HCT116 (cell line): ENCODE measurements around the gene ACAT2. TPM values are rescaled to one million over a fixed set of nuclear protein-coding genes. Genes with fewer than 3 reads are reported as not detected.

Source experiments
- ATAC-seq: fragments of 200-7000 bp; cut with Tn5 transposase; 2 replicates; pipeline ENCODE4 v1.9.1; 2020; ENCODE audit warnings: mild to moderate bottlenecking, moderate library complexity
- BruUV-seq: library from RNA; stranded (reverse); fragments of 400-500 nt; replicated peaks from 2 replicates; lab custom pipeline; 2021; lab: Mats Ljungman, UMichigan
- CTCF ChIA-PET: fragments of 300-600 bp; sonication (Branson Sonifier 250); formaldehyde crosslinking; loops from one replicate; lab custom pipeline; 2021; ENCODE audit warnings: antibody characterized with exemption; lab: Charles Lee
- POLR2A ChIA-PET: fragments of 300-600, 350-600 bp; sonication (Branson Sonifier 250); formaldehyde crosslinking; loops from one replicate; lab custom pipeline; 2021; ENCODE audit warnings: antibody characterized with exemption; lab: Charles Lee
- RAD21 ChIA-PET, 2 experiments: fragments of 300-600 bp; sonication (Branson Sonifier 250); formaldehyde crosslinking; loops; one replicate each; lab custom pipeline; 2023; ENCODE audit warnings: low total read pairs in 2 of 2; ENCODE audit not compliant: uncharacterized antibody in 2 of 2, unreplicated experiment in 2 of 2, low non-redundant PET in 1 of 2; lab: Charles Lee
- DNase-seq: peaks from one replicate; pipeline ENCODE4 v3.0.0-alpha.2; 2010; ENCODE audit warnings: low read depth, low spot score
- H2AFZ ChIP-seq: fragments of 200-600 bp; shearing (Covaris generic), sonication (generic); 2 replicates; pipeline ENCODE4 v1.6.1; 2017; ENCODE audit warnings: low read depth, mixed run types, mixed read lengths, antibody characterized with exemption, low read length; ENCODE audit not compliant: poor library complexity, severe bottlenecking
- H3K27ac ChIP-seq: 2 replicates; pipeline ENCODE4 v1.5.1; 2012; ENCODE audit warnings: low read depth, low read length
- H3K27me3 ChIP-seq: fragments of 200-600 bp; sonication (generic); 2 replicates; pipeline ENCODE4 v1.6.1; 2016; ENCODE audit warnings: mixed run types, low read length, mixed read lengths; ENCODE audit not compliant: insufficient read depth
- H3K36me3 ChIP-seq, 2 experiments: fragments of 200-500 bp in 1 of 2; fragments of 200-600 bp in 1 of 2; sonication (Bioruptor generic) in 1 of 2; sonication (generic) in 1 of 2; 2 replicates each; pipeline versions ENCODE4 v1.5.1 to v1.6.1; 2014 to 2016; ENCODE audit warnings: low read length in 2 of 2, inconsistent platforms in 1 of 2, mixed read lengths in 1 of 2, mixed run types in 1 of 2; ENCODE audit not compliant: insufficient read depth in 2 of 2, control insufficient read depth in 1 of 2
- H3K4me1 ChIP-seq, 2 experiments: fragments of 200-600 bp in 1 of 2; sonication (generic) in 1 of 2; 2 replicates each; pipeline versions ENCODE4 v1.5.1 to v1.6.1; 2012 to 2017; ENCODE audit warnings: low read length in 2 of 2, inconsistent platforms in 1 of 2, mild to moderate bottlenecking in 1 of 2, mixed read lengths in 1 of 2, mixed run types in 1 of 2, moderate library complexity in 1 of 2; ENCODE audit not compliant: insufficient read depth in 2 of 2, control insufficient read depth in 1 of 2
- H3K4me2 ChIP-seq: fragments of 200-600 bp; sonication (generic); 2 replicates; pipeline ENCODE4 v1.6.1; 2017; ENCODE audit warnings: mixed run types, low read length, mixed read lengths
- H3K4me3 ChIP-seq, 2 experiments: fragments of 200-600 bp in 1 of 2; sonication (generic) in 1 of 2; replicated peaks in 1 of 2; 2 replicates each; pipeline ENCODE4 v1.5.1; 2011 to 2016; ENCODE audit warnings: low read length in 2 of 2, control low read depth in 1 of 2, low read depth in 1 of 2, mild to moderate bottlenecking in 1 of 2, mixed read lengths in 1 of 2, mixed run types in 1 of 2
- H3K79me2 ChIP-seq: fragments of 200-600 bp; sonication (generic); 2 replicates; pipeline ENCODE4 v1.6.1; 2017; ENCODE audit warnings: mild to moderate bottlenecking, mixed run types, low read length, moderate library complexity, mixed read lengths; ENCODE audit not compliant: insufficient read depth
- H3K9ac ChIP-seq: fragments of 200-600 bp; sonication (generic); 2 replicates; pipeline ENCODE4 v1.6.1; 2016; ENCODE audit warnings: low read length, mixed read lengths
- H3K9me2 ChIP-seq: fragments of 200-600 bp; sonication (generic), shearing (Covaris generic); 2 replicates; pipeline ENCODE4 v1.6.1; 2017; ENCODE audit warnings: mixed run types, mild to moderate bottlenecking, moderate library complexity; ENCODE audit not compliant: insufficient read depth
- H3K9me3 ChIP-seq, 2 experiments: fragments of 200-500 bp in 1 of 2; fragments of 200-600 bp in 1 of 2; sonication (Bioruptor generic) in 1 of 2; sonication (generic) in 1 of 2; 2 replicates each; pipeline ENCODE4 v1.6.1; 2014 to 2017; ENCODE audit warnings: low read length in 2 of 2, mixed read lengths in 2 of 2, inconsistent platforms in 1 of 2, low read depth in 1 of 2, mild to moderate bottlenecking in 1 of 2, mixed run types in 1 of 2, moderate library complexity in 1 of 2; ENCODE audit not compliant: control insufficient read depth in 1 of 2, insufficient read depth in 1 of 2
- H4K20me1 ChIP-seq: fragments of 200-600 bp; sonication (generic), shearing (Covaris generic); 2 replicates; pipeline ENCODE4 v1.6.1; 2017; ENCODE audit warnings: mixed run types, mild to moderate bottlenecking, moderate library complexity; ENCODE audit not compliant: insufficient read depth
- ELF1 ChIP-seq: IDR thresholded peaks from 2 replicates; pipeline ENCODE4 v1.6.1; 2012; ENCODE audit warnings: low read depth, borderline replicate concordance
- EZH2 ChIP-seq: fragments of 200-600 bp; sonication (generic); IDR thresholded peaks from 2 replicates; pipeline ENCODE4 v1.6.1; 2017; ENCODE audit warnings: antibody characterized with exemption, mixed run types
- EZH2phosphoT487 ChIP-seq: fragments of 200-600 bp; IDR thresholded peaks from 2 replicates; pipeline ENCODE4 v1.6.1; 2018; ENCODE audit warnings: antibody characterized with exemption, borderline replicate concordance
- FOSL1 ChIP-seq: IDR thresholded peaks from 2 replicates; pipeline ENCODE4 v1.6.1; 2012; ENCODE audit warnings: low read depth
- JUND ChIP-seq: IDR thresholded peaks from 2 replicates; pipeline ENCODE4 v1.6.1; 2012
- POLR2AphosphoS5 ChIP-seq: IDR thresholded peaks from 2 replicates; pipeline ENCODE4 v1.6.1; 2011; ENCODE audit warnings: mild to moderate bottlenecking, low read depth, low read length, moderate library complexity
- RAD21 ChIP-seq: IDR thresholded peaks from 2 replicates; pipeline ENCODE4 v1.6.1; 2012; ENCODE audit warnings: low read depth, mild to moderate bottlenecking
- SIN3A ChIP-seq: IDR thresholded peaks from 2 replicates; pipeline ENCODE4 v1.6.1; 2012; ENCODE audit warnings: low read depth
- SP1 ChIP-seq: IDR thresholded peaks from 2 replicates; pipeline ENCODE4 v1.6.1; 2012; ENCODE audit warnings: low read depth
- SRF ChIP-seq: IDR thresholded peaks from 2 replicates; pipeline ENCODE4 v1.6.1; 2012; ENCODE audit warnings: low read depth
- TCF7L2 ChIP-seq: IDR thresholded peaks from 2 replicates; pipeline ENCODE4 v1.7.0; 2011; ENCODE audit warnings: borderline replicate concordance, inconsistent platforms; ENCODE audit not compliant: insufficient read depth, insufficient read length; ENCODE audit errors: extremely low read depth
- YY1 ChIP-seq: IDR thresholded peaks from 2 replicates; pipeline ENCODE4 v1.6.1; 2011; ENCODE audit warnings: low read length, low read depth, moderate library complexity, mild to moderate bottlenecking; ENCODE audit not compliant: insufficient replicate concordance; ENCODE audit errors: extremely low read depth
- ZFX ChIP-seq: fragments of 450-650 bp; IDR thresholded peaks from 2 replicates; pipeline ENCODE4 v1.6.1; 2017
- intact Hi-C: fragments of 100-400 bp; cut with micrococcal nuclease; formaldehyde crosslinking; loops from 2 replicates; pipeline ENCODE4 v1.10.0; 2022
- total RNA-seq: library from RNA; stranded (reverse); gene quantifications from one replicate; pipeline ENCODE4 v1.2.1, GENCODE V29; 2021; ENCODE audit not compliant: unreplicated experiment
- TF ChIP-seq, protein P1 (sequence below): IDR thresholded peaks from 2 replicates; pipeline ENCODE4 v1.6.1; 2012
- TF ChIP-seq, protein P2 (sequence below): IDR thresholded peaks from 2 replicates; pipeline ENCODE4 v1.6.1; 2011; ENCODE audit warnings: mild to moderate bottlenecking, low read length, moderate library complexity; ENCODE audit not compliant: insufficient replicate concordance; ENCODE audit errors: extremely low read depth

Gene ACAT2
- total RNA-seq, 1 experiment from 2014 or later, result 41.6 TPM

- ChIA-PET CTCF (interaction anchor here (0.6 kb wide), 1 partner anchor 159 kb away, joined by 6 read pairs; no protein-coding TSS in a partner anchor), RAD21 (no interaction called here), POLR2A (interaction anchor here (1.4 kb wide), 1 partner anchor 66 kb away, joined by 3 read pairs; the partner anchor contains the start of gene TCP1)
- ATAC-seq (no peak), DNase-seq (no peak)
- Histone ChIP-seq H3K4me1 (peaks cover 5 to 11% of the 10 kb centered on the region in 2 experiments; a peak in 3 of 4 replicates), H3K9ac (no peak overlapping the region), H2AFZ (no peak overlapping the region), H3K9me3 (no peaks in the 10 kb centered on the region), H3K27ac (no peak overlapping the region), H3K4me3 (no peak overlapping the region), H3K4me2 (no peak overlapping the region), H3K79me2 (peaks cover 55% of the 10 kb centered on the region), H3K27me3 (no peaks in the 10 kb centered on the region), H4K20me1 (no peaks in the 10 kb centered on the region), H3K9me2 (no peaks in the 10 kb centered on the region), H3K36me3 (no peaks in the 10 kb centered on the region; a peak in 1 of 4 replicates)
- intact Hi-C loops, result loop anchor here (10.0 kb wide), 1 partner anchor 732 kb away; no protein-coding TSS in a partner anchor
- no peak for TF ChIP-seq FOSL1
- no peak for TF ChIP-seq SP1
- no peak for TF ChIP-seq POLR2AphosphoS5
- no peak for TF ChIP-seq ZFX
- no peak for TF ChIP-seq EZH2phosphoT487
- no TSS peak for BruUV-seq
These were observed 38.6 kb upstream of the ACAT2 start for GRCh38 chr6:159723259-159723658.

DNA sequence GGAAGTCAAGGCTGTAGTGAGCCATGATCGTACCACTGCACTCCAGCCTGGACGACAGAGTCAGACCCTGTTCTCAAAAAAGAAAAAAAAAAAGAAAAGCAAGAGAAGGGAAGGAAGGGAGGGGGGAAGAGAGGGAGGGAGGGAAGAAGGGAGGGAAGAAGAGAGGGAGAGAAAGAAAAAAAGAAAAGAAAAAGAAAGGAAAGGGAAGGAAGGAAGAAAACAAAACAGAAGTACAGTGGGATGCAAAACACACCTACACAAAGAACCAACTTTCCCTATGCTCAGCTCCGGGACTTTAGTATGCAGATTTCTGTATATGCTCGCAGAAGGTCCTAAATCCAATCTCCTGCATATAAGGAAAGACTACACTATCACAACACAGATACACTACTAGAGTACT is 37.1 kb upstream of the ACAT2 start:
- Histone ChIP-seq H2AFZ (no peak overlapping the region), H3K79me2 (peaks cover 70% of the 10 kb centered on the region), H3K4me2 (peak overlapping the region; percentile 79), H3K36me3 (peaks cover 0 to 4% of the 10 kb centered on the region in 2 experiments; a peak in 1 of 4 replicates), H3K4me3 (no peak overlapping the region), H3K9ac (no peak overlapping the region), H3K4me1 (peaks cover 8 to 24% of the 10 kb centered on the region in 2 experiments; a peak in 3 of 4 replicates), H4K20me1 (peaks cover 11% of the 10 kb centered on the region; the same call in 1 of the 2 replicates), H3K27ac (no peak overlapping the region)
- CTCF ChIA-PET, result no interaction called here
- no peak for DNase-seq
- BruUV-seq, result no TSS peak
- intact Hi-C loops, result loop anchor here (10.0 kb wide), 1 partner anchor 730 kb away; no protein-coding TSS in a partner anchor
- TF ChIP-seq POLR2AphosphoS5 (no peak), RAD21 (no peak), EZH2 (no peak), SIN3A (no peak), YY1 (no peak), TCF7L2 (no peak), JUND (no peak), SRF (no peak), ELF1 (no peak), SP1 (no peak), FOSL1 (no peak), ZFX (no peak)
- TF ChIP-seq, protein P1, sequence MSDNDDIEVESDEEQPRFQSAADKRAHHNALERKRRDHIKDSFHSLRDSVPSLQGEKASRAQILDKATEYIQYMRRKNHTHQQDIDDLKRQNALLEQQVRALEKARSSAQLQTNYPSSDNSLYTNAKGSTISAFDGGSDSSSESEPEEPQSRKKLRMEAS, result no peak
- TF ChIP-seq, protein P2, sequence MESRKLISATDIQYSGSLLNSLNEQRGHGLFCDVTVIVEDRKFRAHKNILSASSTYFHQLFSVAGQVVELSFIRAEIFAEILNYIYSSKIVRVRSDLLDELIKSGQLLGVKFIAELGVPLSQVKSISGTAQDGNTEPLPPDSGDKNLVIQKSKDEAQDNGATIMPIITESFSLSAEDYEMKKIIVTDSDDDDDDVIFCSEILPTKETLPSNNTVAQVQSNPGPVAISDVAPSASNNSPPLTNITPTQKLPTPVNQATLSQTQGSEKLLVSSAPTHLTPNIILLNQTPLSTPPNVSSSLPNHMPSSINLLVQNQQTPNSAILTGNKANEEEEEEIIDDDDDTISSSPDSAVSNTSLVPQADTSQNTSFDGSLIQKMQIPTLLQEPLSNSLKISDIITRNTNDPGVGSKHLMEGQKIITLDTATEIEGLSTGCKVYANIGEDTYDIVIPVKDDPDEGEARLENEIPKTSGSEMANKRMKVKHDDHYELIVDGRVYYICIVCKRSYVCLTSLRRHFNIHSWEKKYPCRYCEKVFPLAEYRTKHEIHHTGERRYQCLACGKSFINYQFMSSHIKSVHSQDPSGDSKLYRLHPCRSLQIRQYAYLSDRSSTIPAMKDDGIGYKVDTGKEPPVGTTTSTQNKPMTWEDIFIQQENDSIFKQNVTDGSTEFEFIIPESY, result no peak
- TF ChIP-seq, all 23 proteins: peak for 0
- H3K27me3 ChIP-seq, result no peaks in the 10 kb centered on the region
- no peaks in the 10 kb centered on the region for H3K9me3 ChIP-seq
- RAD21 ChIA-PET, result no interaction called here
- no peak for ATAC-seq
- no peaks in the 10 kb centered on the region for H3K9me2 ChIP-seq
- POLR2A ChIA-PET, result no interaction called here
